HG02588 (cell line): Measurements from ENCODE around the gene RPL7L1.
"Not testable (repeated sequence)": the region's sequence is repeated elsewhere in the genome, so short reads cannot be mapped to it uniquely, and the experiment has no call there.

Experiments
- ATAC-seq: cut with Tn5 transposase; IDR thresholded peaks from one replicate; pipeline ENCODE4 v1.9.1; 2021; ENCODE audit warnings: mild to moderate bottlenecking, moderate library complexity; ENCODE audit not compliant: unreplicated experiment

RPL7L1 gene

GRCh38 chr6:42879372-42880239 lies at the start of gene RPL7L1:
TSS of gene RPL7L1 (plus strand) at chr6:42879616. CDS start at chr6:42879911, 295 bp downstream.
- ATAC-seq: peak; percentile 83

GRCh38 chr6:42831237-42831636 lies 48.2 kb upstream of the RPL7L1 start:
- ATAC-seq: no peak

GRCh38 chr6:42834056-42834455 lies 45.4 kb upstream of the RPL7L1 start:
- no peak for ATAC-seq

- ATAC-seq: no peak
Measured at GRCh38 chr6:42841844-42842584, 37.4 kb upstream of the RPL7L1 start.

GRCh38 chr6:42845327-42845694 lies 34.1 kb upstream of the RPL7L1 start:
- ATAC-seq: no peak

GRCh38 chr6:42846505-42846904 lies 32.9 kb upstream of the RPL7L1 start:
- ATAC-seq: no peak

GRCh38 chr6:42848700-42849099 lies 30.7 kb upstream of the RPL7L1 start:
- ATAC-seq: no peak

- no peak for ATAC-seq
Measured at GRCh38 chr6:42851599-42851998, 27.8 kb upstream of the RPL7L1 start.

GRCh38 chr6:42860036-42860435 lies 19.4 kb upstream of the RPL7L1 start:
- ATAC-seq: no peak

GRCh38 chr6:42860481-42860880 lies 18.9 kb upstream of the RPL7L1 start:
- no peak for ATAC-seq

- ATAC-seq: no peak
Measured at GRCh38 chr6:42864602-42865001, 14.8 kb upstream of the RPL7L1 start.

- ATAC-seq: no peak
Measured at GRCh38 chr6:42870145-42870936, 9.1 kb upstream of the RPL7L1 start.

GRCh38 chr6:42871711-42872110 lies 7.7 kb upstream of the RPL7L1 start:
- no peak for ATAC-seq

GRCh38 chr6:42873313-42873712 lies 6.1 kb upstream of the RPL7L1 start:
- no peak for ATAC-seq

- no peak for ATAC-seq
Measured at GRCh38 chr6:42877695-42878094, 1.7 kb upstream of the RPL7L1 start.

GRCh38 chr6:42880240-42880817 lies 913 bp downstream of the RPL7L1 start:
- not testable (repeated sequence) for ATAC-seq

GRCh38 chr6:42880871-42881270 lies 1.5 kb downstream of the RPL7L1 start:
- not testable (repeated sequence) for ATAC-seq

GRCh38 chr6:42885702-42886101 lies 6.3 kb downstream of the RPL7L1 start:
- no peak for ATAC-seq

- not testable (repeated sequence) for ATAC-seq
Measured at GRCh38 chr6:42888201-42888600, 8.8 kb downstream of the RPL7L1 start.

- no peak for ATAC-seq
Measured at GRCh38 chr6:42889815-42890214, 10.4 kb downstream of the RPL7L1 start.
